ENCODE measurements around the gene CELA3A.

Gene CELA3A

GRCh38 chr1:22052115-22053016 lies 50.9 kb downstream of the CELA3A start, which contains the start of gene CDC42:
Gene CDC42, plus strand, starts transcription at chr1:22052709. Its CDS starts 25,770 bp downstream, at chr1:22078479.
- peak; percentile 96 for DNase-seq

GRCh38 chr1:22053017-22053860 lies 51.8 kb downstream of the CELA3A start:
- DNase-seq, result peak; percentile 54

- DNase-seq, result no peak
Measured at GRCh38 chr1:22053861-22054770, 52.7 kb downstream of the CELA3A start.

- no peak for DNase-seq
Measured at GRCh38 chr1:22055463-22055862, 54.0 kb downstream of the CELA3A start.

GRCh38 chr1:22056043-22056442 lies 54.6 kb downstream of the CELA3A start:
- no peak for DNase-seq

GRCh38 chr1:22056936-22057335 lies 55.5 kb downstream of the CELA3A start:
- no peak for DNase-seq

- DNase-seq, result no peak
Measured at GRCh38 chr1:22057861-22058260, 56.4 kb downstream of the CELA3A start.

Data from NCI-H510A treated with DMSO at 0.1 percent for 48 hours (cell line).